ENCODE measurements around the gene SLC6A18.

DNA sequence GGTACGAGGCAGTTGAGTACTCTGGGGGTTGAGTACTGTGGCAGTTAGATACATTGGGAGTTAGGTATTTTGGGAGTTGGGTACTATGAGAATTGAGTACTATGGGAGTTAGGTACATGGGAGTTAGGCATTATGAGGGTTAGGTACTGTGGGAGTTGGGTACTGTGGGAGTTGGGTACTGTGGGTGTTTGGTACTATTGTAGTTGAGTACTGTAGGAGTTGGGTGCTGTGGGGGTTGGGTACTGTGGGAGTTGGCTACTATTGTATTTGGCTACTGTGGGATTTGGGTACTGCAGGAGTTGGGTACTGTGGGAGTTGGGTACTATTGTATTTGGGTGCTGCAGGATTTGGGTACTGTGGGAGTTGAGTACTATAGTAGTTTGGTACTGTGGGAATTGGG is 28.6 kb upstream of the SLC6A18 start:
- TF ChIP-seq, protein P1, sequence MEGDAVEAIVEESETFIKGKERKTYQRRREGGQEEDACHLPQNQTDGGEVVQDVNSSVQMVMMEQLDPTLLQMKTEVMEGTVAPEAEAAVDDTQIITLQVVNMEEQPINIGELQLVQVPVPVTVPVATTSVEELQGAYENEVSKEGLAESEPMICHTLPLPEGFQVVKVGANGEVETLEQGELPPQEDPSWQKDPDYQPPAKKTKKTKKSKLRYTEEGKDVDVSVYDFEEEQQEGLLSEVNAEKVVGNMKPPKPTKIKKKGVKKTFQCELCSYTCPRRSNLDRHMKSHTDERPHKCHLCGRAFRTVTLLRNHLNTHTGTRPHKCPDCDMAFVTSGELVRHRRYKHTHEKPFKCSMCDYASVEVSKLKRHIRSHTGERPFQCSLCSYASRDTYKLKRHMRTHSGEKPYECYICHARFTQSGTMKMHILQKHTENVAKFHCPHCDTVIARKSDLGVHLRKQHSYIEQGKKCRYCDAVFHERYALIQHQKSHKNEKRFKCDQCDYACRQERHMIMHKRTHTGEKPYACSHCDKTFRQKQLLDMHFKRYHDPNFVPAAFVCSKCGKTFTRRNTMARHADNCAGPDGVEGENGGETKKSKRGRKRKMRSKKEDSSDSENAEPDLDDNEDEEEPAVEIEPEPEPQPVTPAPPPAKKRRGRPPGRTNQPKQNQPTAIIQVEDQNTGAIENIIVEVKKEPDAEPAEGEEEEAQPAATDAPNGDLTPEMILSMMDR (IDR thresholded peaks at IDR 0.05; ENCODE audit: insufficient read depth, low read length, poor library complexity, severe bottlenecking): no peak
- no peak for TF ChIP-seq EZH2phosphoT487 (conservative IDR thresholded peaks at IDR 0.05; ENCODE audit: low read length)

Measured in SU-DHL-6 (cell line).